GM12891 (cell line): ENCODE measurements around the gene IGSF6. TPM values are rescaled to one million over a fixed set of nuclear protein-coding genes. Genes with fewer than 3 reads are reported as not detected.
"Not testable (repeated sequence)": the region's sequence is repeated elsewhere in the genome, so short reads cannot be mapped to it uniquely, and the experiment has no call there.

Experiments used
- DNase-seq: peaks from one replicate; pipeline ENCODE4 v3.0.0; 2011; ENCODE audit warnings: low spot score; ENCODE audit not compliant: insufficient read length
- FAIRE-seq: peaks from 2 replicates; lab custom pipeline; 2011; peaks lifted over from hg19 to GRCh38; lab: Jason Lieb, UNC
- PAX5 ChIP-seq: IDR thresholded peaks from 2 replicates; pipeline ENCODE4 v1.6.1; 2011; ENCODE audit warnings: low read length, moderate library complexity, mild to moderate bottlenecking; ENCODE audit not compliant: insufficient read depth, severe bottlenecking
- POLR2A ChIP-seq: IDR thresholded peaks from 2 replicates; pipeline ENCODE4 v1.6.1; 2011; ENCODE audit warnings: low read depth, low read length, control low read depth
- POLR2AphosphoS5 ChIP-seq: IDR thresholded peaks from 2 replicates; pipeline ENCODE4 v1.6.1; 2011; ENCODE audit warnings: low read depth, low read length, control low read depth
- POU2F2 ChIP-seq: IDR thresholded peaks from 2 replicates; pipeline ENCODE4 v1.6.1; 2011; ENCODE audit warnings: low read depth, mild to moderate bottlenecking, control low read depth, low read length, moderate library complexity
- SPI1 ChIP-seq: IDR thresholded peaks from 2 replicates; pipeline ENCODE4 v1.6.1; 2011; ENCODE audit warnings: low read depth, low read length, control low read depth
- TAF1 ChIP-seq: IDR thresholded peaks from 2 replicates; pipeline ENCODE4 v1.6.1; 2011; ENCODE audit warnings: low read depth, low read length, control low read depth
- polyA plus RNA-seq: library from polyadenylated mRNA; unstranded; fragments of >200 nt; gene quantifications from one replicate; pipeline ENCODE4 v1.2.1, GENCODE V29; 2012; ENCODE audit warnings: low read depth, missing spikeins, inconsistent platforms; ENCODE audit not compliant: missing spikeins

The IGSF6 gene, protein sequence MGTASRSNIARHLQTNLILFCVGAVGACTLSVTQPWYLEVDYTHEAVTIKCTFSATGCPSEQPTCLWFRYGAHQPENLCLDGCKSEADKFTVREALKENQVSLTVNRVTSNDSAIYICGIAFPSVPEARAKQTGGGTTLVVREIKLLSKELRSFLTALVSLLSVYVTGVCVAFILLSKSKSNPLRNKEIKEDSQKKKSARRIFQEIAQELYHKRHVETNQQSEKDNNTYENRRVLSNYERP
- polyA plus RNA-seq = 0.17 TPM

DNA sequence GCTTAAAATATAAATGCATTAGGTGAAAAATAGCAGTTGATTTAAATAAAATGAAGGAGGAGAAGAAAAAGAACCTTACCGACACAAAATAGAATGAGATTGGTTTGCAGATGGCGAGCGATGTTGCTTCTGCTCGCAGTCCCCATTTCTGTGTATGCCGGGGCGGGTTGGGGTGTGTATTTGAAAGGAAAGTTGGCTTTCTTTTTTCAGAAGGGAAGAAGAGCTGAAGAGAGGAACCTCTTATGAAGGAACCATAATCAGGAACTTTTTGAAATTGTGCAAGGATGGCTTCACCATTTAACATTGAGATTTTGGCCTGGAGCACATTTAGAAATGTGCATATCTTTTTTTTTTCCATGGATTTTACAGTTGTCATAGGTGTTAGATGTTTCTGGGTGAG lies at the start of gene IGSF6:
Gene IGSF6, minus strand, starts transcription at position 156 of the 400 bp plus-strand sequence. Its CDS starts 10 bp downstream, at position 146.
- TF ChIP-seq POLR2AphosphoS5 = no peak
- TF ChIP-seq POLR2A = no peak
- no peak for TF ChIP-seq PAX5
- no peak for TF ChIP-seq POU2F2
- no peak for TF ChIP-seq SPI1
- no peak for TF ChIP-seq TAF1
- FAIRE-seq (no peak), DNase-seq (no peak)

DNA sequence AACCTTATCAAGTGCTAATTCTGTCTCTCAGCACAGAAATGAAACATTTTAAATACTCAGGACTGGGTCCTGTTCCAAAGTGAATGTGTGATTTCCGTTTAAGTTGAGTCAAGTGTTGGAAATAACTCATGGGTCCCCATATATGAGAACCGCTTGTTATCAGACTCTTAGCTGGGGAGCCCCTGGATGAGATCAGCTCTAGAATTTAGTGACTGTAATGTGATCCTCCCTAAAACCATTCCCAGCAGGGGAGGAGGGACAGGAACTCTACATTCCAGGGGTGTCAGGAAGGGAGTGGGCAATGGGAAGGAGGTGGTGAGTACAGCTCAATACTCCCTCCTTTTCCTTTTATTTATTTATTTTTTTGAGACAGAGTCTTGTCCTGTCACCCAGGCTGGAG lies 48.9 kb upstream of the IGSF6 start:
- DNase-seq (no peak), FAIRE-seq (no peak)
- no peak for TF ChIP-seq TAF1
- TF ChIP-seq SPI1 = no peak
- no peak for TF ChIP-seq PAX5
- no peak for TF ChIP-seq POLR2AphosphoS5
- no peak for TF ChIP-seq POLR2A
- TF ChIP-seq POU2F2 = no peak

DNA sequence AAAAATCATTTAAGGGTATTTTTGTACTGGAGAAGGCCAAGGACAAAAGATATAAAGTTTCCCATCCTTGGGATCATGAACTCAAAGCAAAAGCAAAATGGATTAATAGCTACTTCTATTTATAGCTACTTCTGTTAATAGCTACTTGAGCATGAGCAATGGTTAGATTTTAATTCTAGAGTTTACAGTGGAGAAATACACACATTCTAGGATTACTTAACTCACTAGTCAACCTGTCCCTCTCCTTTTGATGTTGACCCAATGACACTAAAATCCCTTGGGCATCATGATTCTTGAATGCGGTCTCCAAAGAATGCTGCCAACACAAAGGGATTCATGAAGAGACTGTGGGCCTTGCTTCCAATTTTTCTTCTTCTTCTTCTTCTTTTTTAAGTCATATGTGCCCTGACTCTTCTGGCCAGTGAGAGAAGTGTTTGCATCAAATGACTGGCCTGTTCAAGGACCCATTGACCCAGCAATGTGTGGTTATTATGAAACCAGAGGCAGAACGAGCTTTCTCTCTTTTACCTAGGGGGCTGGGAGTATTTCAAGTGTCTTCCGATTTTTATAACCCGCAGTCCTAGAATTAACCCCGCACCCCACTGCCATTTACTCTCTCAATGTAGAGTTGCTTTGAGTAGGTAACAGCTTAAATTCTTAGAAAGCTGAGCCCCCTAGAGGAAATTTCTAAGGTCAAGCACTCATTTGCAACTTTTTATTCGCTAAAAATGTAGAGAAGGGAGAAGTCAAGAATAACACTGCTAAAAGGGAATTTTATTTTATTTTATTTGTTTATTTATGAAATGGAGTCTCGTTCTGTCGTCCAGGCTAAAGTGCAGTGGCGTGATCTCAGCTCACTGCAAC lies 46.0 kb upstream of the IGSF6 start:
- DNase-seq = no peak
- FAIRE-seq = no peak
- TF ChIP-seq POU2F2 (no peak), POLR2A (no peak), POLR2AphosphoS5 (no peak), TAF1 (no peak), SPI1 (no peak), PAX5 (no peak)

DNA sequence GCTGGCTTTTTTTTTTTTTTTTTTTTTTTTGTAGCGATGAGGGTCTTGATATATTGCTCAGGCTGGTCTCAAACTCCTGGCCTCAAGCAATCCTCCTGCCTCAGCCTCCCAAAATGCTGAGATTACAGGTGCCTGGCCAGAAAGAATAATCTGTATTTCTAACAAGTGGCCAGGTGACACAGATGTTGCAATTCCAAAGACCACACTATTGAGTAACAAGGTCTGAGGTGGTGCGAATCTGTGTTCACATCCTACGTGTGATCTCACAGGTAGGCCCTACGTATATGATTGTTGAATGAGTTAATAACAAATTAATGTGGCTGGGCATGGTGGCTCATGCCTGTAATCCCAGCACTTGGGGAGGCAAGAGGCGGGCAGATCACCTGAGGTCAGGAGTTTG lies 44.6 kb upstream of the IGSF6 start:
- DNase-seq (no peak), FAIRE-seq (no peak)
- no peak for TF ChIP-seq SPI1
- no peak for TF ChIP-seq POLR2AphosphoS5
- no peak for TF ChIP-seq POLR2A
- no peak for TF ChIP-seq PAX5
- no peak for TF ChIP-seq POU2F2
- TF ChIP-seq TAF1 = no peak

DNA sequence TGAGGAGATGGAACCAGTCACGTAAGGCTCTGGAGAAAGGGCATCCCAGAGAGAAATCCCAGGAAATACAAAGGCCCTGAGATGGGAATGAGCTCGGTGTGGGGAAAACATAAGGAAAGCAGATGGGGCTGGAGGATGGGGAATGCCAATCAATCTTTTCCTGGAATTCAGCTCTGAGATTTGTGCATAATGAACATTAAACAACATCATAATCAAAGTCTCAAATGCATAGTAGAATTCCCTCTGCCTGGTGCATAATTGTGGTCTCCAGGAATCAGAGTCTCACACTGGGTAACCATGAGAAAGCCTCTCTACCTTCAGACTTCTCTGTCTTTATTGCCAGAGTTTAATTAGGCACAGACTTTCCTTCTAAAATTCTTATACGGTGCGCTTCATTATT lies 42.2 kb upstream of the IGSF6 start:
- no peak for TF ChIP-seq TAF1
- TF ChIP-seq POLR2AphosphoS5 = no peak
- no peak for TF ChIP-seq POLR2A
- TF ChIP-seq SPI1 = no peak
- TF ChIP-seq PAX5 = no peak
- TF ChIP-seq POU2F2 = no peak
- FAIRE-seq (no peak), DNase-seq (no peak)

DNA sequence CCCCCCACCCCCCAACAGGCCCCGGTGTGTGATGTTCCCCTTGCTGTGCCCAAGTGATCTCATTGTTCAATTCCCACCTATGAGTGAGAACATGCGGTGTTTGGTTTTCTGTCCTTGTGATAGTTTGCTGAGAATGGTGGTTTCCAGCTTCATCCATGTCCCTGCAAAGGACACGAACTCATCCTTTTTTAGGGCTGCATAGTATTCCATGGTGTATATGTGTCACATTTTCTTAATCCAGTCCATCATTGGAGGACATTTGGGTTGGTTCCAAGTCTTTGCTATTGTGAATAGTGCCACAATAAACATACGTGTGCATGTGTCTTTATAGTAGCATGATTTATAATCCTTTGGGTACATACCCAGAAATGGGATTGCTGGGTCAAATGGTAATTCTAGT lies 38.6 kb upstream of the IGSF6 start:
- not testable (repeated sequence) for FAIRE-seq, DNase-seq

DNA sequence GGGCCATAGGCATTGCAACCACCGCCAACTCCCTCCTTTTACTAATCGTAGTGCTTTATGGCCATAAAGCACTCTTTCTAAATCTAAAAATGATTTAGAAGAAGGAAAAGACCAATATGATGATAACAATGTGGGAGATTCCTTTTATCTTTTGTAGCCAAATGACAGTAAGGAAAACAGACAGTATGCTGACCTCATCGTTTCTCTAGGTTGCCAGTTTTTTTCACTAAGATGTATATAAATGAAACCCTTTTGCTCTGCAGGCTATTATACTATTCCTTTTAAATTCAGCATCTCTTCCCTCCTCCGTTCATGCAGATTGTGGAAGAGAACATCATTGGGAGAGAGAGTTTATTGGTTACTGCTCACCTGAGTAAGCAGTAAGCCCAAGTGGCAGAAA lies 36.7 kb upstream of the IGSF6 start:
- FAIRE-seq = no peak
- DNase-seq = no peak
- TF ChIP-seq POLR2A = no peak
- TF ChIP-seq POLR2AphosphoS5 = no peak
- TF ChIP-seq TAF1 = no peak
- TF ChIP-seq PAX5 = no peak

DNA sequence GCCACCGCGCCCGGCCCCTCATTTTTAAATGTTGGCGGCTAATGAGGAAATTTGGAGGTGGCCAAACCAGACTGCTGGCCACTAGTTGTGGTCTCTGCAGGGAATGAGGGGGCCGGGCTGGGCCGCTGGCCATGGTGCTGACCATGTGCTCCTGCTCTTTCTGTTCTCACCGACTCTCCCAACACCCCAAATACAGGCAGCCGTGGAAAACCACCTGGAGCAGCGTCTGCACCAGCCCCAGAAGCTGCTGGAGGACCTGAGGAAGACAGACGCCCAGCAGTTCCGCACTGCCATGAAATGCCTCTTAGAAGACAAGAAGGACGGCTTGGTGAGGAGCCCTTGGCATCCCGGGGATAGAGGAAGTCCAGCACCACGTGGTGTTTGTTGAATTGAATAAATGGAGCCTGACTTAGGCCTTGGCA lies 32.6 kb upstream of the IGSF6 start:
- FAIRE-seq = no peak
- TF ChIP-seq PAX5 (no peak), TAF1 (no peak), POU2F2 (no peak), POLR2A (no peak), POLR2AphosphoS5 (no peak), SPI1 (no peak)
- no peak for DNase-seq

DNA sequence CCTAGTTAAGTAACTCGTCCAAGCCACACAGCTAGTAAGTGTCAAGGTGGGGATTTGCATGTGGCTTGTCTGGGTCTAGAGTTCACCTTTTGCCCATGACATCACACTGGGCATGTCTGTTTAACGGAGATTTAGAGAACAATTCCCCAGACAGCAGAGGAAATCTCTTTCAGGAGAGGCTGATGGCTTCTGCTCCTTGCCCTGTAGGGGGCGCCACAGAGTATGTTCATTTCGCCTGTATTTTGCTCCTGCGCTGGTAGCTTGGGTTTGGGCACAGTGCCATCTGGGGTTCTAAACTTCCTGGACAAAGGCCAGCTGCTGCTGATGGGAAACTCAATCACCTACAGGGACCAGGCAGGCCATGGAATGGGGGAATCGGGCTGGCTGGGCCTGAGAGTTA lies 31.8 kb upstream of the IGSF6 start:
- no peak for FAIRE-seq
- DNase-seq = no peak
- no peak for TF ChIP-seq SPI1

DNA sequence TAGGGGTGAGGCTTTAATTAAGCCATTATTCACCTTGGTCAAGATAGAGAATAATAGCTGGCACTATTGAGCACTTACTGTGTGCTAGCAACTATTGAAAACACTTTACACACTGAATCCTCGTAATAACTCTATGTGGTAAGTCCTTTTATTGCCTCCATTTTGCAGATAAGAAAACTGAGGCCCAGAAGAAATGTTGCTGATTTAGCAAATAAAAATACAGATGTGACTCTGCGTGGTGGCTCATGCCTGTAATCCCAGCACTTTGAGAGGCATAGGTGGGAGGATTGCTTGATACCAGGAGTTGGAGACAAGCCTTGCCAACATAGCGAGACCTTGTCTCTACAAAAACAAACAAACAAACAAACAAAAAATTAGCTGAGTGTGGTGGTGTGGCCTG lies 30.8 kb upstream of the IGSF6 start:
- DNase-seq = no peak
- FAIRE-seq = no peak
- TF ChIP-seq TAF1 (no peak), POLR2A (no peak), POU2F2 (no peak), POLR2AphosphoS5 (no peak), PAX5 (no peak), SPI1 (no peak)

DNA sequence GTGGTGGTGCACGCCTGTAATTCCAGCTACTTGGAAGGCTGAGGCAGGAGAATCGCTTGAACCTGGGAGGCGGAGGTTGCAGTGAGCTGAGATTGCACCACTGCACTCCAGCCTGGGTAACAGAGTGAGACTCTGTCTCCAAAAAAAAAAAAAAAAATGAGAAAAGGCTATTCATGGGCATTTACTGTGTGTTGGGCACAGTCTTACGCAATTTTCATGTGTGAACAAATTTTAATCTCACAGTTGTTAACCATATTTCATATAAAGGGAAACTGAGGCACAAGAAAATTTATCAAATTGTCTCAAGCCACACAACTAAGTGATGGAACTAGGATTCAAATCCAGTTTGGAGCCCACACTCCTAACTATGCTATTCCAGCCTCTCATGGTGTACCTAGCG lies 28.3 kb upstream of the IGSF6 start:
- not testable (repeated sequence) for FAIRE-seq, DNase-seq

DNA sequence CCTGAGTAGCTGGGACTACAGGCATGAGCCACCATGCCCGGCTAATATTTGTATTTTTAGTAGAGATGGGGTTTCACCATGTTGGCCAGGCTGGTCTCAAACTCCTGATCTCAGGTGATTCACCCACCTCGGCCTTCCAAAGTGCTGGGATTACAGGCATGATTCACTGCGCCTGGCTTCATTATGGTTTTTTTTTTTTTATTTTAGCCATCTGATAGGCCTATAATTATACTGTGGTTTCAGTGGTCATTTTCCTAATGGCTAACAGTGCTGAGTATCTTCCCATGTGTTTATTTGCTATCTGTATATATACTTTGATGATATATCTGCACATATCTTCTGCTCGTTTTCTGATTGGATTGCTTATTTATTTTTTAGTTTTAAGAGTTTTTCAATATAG lies 22.0 kb upstream of the IGSF6 start:
- not testable (repeated sequence) for DNase-seq, FAIRE-seq
